ENCODE data around the gene C12orf43. TPM values are rescaled to one million over a fixed set of nuclear protein-coding genes. Genes with fewer than 3 reads are reported as not detected.
A peak's percentile ranks its signal among the peaks of the same experiment; 100 is the strongest.

C12orf43 gene
- total and polyA plus RNA-seq, 2 of the 4 experiments (the other 2 are of a cell fraction), result 12.5 to 13.5 TPM

DNA sequence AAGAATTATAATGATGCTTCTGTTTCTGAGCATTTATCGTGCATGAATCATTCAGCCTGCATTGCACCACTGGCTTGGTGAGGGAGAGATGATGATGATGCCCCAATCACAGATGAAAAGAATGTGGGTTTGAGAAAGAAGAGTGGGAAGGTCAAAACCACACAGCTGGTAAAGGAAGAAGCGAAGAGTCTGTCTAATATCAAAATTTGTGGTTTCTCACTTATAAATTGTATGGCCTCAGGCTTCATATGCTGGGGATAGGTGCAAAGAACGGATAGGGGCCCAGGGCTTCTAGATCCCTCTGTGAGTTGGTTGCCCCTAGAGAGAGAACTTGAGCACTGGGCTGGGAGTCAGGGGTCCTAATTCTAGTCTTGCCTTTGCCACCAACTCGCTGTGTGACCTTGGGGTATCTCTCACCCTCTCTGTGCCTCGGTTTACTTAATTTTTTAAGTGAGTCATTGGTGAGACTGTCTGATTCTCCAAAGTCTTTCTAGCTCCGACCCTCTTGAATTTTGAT lies 20.6 kb upstream of the C12orf43 start:
- no peak overlapping the region for H2AFZ ChIP-seq (replicated peaks; ENCODE audit: low read length, poor library complexity)
- H4K20me1 ChIP-seq (ENCODE audit: insufficient read depth, low read length), result no peaks in the 10 kb centered on the region
- dilution Hi-C loops (cut with HindIII; ENCODE audit: low sequenced_read_pairs, unreplicated experiment) (no loop called here), intact Hi-C loops (cut with micrococcal nuclease) (no loop called here), in situ Hi-C loops (cut with MboI; ENCODE audit: low sequenced_read_pairs) (no loop called here)
- no peak overlapping the region for H2AK9ac ChIP-seq (replicated peaks; ENCODE audit: low read depth, low read length, poor library complexity)
- H3K9me1 ChIP-seq (ENCODE audit: insufficient read depth, low read length), result 0 out of 2 replicates have a peak, but pooled peaks cover 2% of the 10 kb centered on the region
- H3K18ac ChIP-seq (ENCODE audit: low read depth, low read length), result no peak overlapping the region
- no peak overlapping the region for H4K91ac ChIP-seq (ENCODE audit: insufficient read depth, low read depth, low read length)
- no peak overlapping the region for H3K9ac ChIP-seq (ENCODE audit: low read depth, low read length)
- no peak overlapping the region for H3K23ac ChIP-seq (ENCODE audit: low read depth, low read length)
- ChIA-PET POLR2A (ENCODE audit: unreplicated experiment) (no interaction called here), CTCF (no interaction called here)
- DNase-seq (peak; percentile 69), ATAC-seq (ENCODE audit: low read depth) (peak; percentile 76)
- H3K27me3 ChIP-seq (ENCODE audit: control insufficient read depth, insufficient read depth, low read length), result peaks cover 13% of the 10 kb centered on the region; the same call in 1 of the 2 replicates
- H2AK5ac ChIP-seq (ENCODE audit: low read depth, low read length), result no peak overlapping the region
- no peak overlapping the region for H3K14ac ChIP-seq (replicated peaks; ENCODE audit: low read depth, low read length)
- no TSS peak for BruUV-seq (replicated peaks)
- no peaks in the 10 kb centered on the region for H3K9me3 ChIP-seq (ENCODE audit: control insufficient read depth, insufficient read depth, low read length)
- H3K79me1 ChIP-seq (ENCODE audit: low read depth in 1 of 2, low read length in 2 of 2), result no peaks in the 10 kb centered on the region
- H4K8ac ChIP-seq (ENCODE audit: low read depth in 2 of 2, low read length in 2 of 2), result no peak overlapping the region
- H2BK5ac ChIP-seq (ENCODE audit: low read depth, low read length, poor library complexity, severe bottlenecking), result no peak overlapping the region
- H3K56ac ChIP-seq (ENCODE audit: extremely low read depth, insufficient read depth, low read length), result no peak overlapping the region
- H2BK20ac ChIP-seq (ENCODE audit: low read depth, low read length), result no peak overlapping the region
- no peak overlapping the region for H3K4me2 ChIP-seq (ENCODE audit: low read depth, low read length)
- H2BK120ac ChIP-seq (ENCODE audit: low read depth, low read length), result no peak overlapping the region
- no peak overlapping the region for H4K5ac ChIP-seq (ENCODE audit: low read depth, low read length)
- H3K4me3 ChIP-seq (ENCODE audit: insufficient read depth, low read depth, low read length), result no peak overlapping the region
- no peak overlapping the region for H3K27ac ChIP-seq (ENCODE audit: insufficient read depth, low read length)
- H2BK15ac ChIP-seq (ENCODE audit: low read depth, low read length), result no peak overlapping the region
- WGBS, 2 experiments (ENCODE audit: extremely low coverage in 2 of 2, insufficient read length in 1 of 2), result 71% methylated on average over 1 of the region's 6 CpGs; no CpG with 5 or more reads in 1 of the 2 experiments
- no peaks in the 10 kb centered on the region for H3K36me3 ChIP-seq (ENCODE audit: control insufficient read depth, insufficient read depth, low read length)
- H3K4me1 ChIP-seq (ENCODE audit: control insufficient read depth, insufficient read depth, low read length), result no peaks in the 10 kb centered on the region
- TF ChIP-seq, protein P1, sequence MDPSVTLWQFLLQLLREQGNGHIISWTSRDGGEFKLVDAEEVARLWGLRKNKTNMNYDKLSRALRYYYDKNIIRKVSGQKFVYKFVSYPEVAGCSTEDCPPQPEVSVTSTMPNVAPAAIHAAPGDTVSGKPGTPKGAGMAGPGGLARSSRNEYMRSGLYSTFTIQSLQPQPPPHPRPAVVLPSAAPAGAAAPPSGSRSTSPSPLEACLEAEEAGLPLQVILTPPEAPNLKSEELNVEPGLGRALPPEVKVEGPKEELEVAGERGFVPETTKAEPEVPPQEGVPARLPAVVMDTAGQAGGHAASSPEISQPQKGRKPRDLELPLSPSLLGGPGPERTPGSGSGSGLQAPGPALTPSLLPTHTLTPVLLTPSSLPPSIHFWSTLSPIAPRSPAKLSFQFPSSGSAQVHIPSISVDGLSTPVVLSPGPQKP (IDR thresholded peaks at IDR 0.05; ENCODE audit: borderline replicate concordance, low read depth, low read length), result no peak
- TF ChIP-seq CEBPB (IDR thresholded peaks at IDR 0.05; ENCODE audit: low read depth, low read length) (peak; percentile 91), FOS (IDR thresholded peaks at IDR 0.05; ENCODE audit: low read depth, low read length) (peak; percentile 44; the same call in 1 of the 2 replicates)
- TF ChIP-seq, protein P2, sequence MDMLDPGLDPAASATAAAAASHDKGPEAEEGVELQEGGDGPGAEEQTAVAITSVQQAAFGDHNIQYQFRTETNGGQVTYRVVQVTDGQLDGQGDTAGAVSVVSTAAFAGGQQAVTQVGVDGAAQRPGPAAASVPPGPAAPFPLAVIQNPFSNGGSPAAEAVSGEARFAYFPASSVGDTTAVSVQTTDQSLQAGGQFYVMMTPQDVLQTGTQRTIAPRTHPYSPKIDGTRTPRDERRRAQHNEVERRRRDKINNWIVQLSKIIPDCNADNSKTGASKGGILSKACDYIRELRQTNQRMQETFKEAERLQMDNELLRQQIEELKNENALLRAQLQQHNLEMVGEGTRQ (IDR thresholded peaks at IDR 0.05; ENCODE audit: low read depth, low read length), result no peak
- no peak overlapping the region for H3K4ac ChIP-seq (ENCODE audit: low read depth, low read length)
